ENCODE results near the gene ZNF438. TPM values are rescaled to one million over a fixed set of nuclear protein-coding genes. Genes with fewer than 3 reads are reported as not detected.

Gene ZNF438
- total RNA-seq, 1 experiment from 2014 or later: 2.0 TPM

GRCh38 chr10:30992681-30993080 is 39.0 kb downstream of the ZNF438 start:
- POLR2A ChIA-PET: no interaction called here

DNA sequence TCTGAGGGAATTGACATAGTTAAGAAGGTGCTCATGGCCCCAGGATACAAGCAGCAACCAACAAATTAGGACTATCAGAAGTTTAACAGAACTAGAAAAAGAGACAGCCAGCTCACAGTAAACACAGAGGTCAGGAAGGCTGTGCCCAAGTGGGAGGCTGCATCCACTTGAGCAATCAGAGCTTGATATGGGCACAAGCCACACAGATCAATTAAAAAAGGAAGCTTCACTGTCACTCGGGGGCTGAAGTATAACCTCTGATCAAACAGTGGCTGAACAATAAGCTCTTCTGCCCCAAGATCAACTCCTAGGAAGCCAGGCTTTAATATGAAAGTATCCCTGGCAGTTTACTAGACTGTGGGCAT is 40.0 kb downstream of the ZNF438 start:
- in situ Hi-C loops (cut with HindIII; ENCODE audit: low pct_unique_long_range_greater_than_20kb, low sequenced_read_pairs) (no loop called here), intact Hi-C loops (cut with micrococcal nuclease; ENCODE audit: unreplicated experiment) (no loop called here)
- H3K9me3 ChIP-seq (ENCODE audit: control insufficient read depth, insufficient read depth, low read depth, low read length): peaks cover 7% of the 10 kb centered on the region
- TF ChIP-seq SIN3A (IDR thresholded peaks at IDR 0.05; ENCODE audit: borderline replicate concordance, insufficient read depth, low read depth, low read length) (no peak), TCF7L2 (IDR thresholded peaks at IDR 0.05; ENCODE audit: low read depth, low read length) (no peak), POLR2AphosphoS5 (IDR thresholded peaks at IDR 0.05; ENCODE audit: low read depth, low read length) (no peak), REST (IDR thresholded peaks at IDR 0.05; ENCODE audit: insufficient read depth in 1 of 2, low read depth in 2 of 2, low read length in 1 of 2) (no peak)
- TF ChIP-seq, protein P1, sequence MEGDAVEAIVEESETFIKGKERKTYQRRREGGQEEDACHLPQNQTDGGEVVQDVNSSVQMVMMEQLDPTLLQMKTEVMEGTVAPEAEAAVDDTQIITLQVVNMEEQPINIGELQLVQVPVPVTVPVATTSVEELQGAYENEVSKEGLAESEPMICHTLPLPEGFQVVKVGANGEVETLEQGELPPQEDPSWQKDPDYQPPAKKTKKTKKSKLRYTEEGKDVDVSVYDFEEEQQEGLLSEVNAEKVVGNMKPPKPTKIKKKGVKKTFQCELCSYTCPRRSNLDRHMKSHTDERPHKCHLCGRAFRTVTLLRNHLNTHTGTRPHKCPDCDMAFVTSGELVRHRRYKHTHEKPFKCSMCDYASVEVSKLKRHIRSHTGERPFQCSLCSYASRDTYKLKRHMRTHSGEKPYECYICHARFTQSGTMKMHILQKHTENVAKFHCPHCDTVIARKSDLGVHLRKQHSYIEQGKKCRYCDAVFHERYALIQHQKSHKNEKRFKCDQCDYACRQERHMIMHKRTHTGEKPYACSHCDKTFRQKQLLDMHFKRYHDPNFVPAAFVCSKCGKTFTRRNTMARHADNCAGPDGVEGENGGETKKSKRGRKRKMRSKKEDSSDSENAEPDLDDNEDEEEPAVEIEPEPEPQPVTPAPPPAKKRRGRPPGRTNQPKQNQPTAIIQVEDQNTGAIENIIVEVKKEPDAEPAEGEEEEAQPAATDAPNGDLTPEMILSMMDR (IDR thresholded peaks at IDR 0.05): no peak
- ChIA-PET POLR2A (no interaction called here), CTCF (no interaction called here)
- ATAC-seq: no peak
- no peak overlapping the region for H3K27ac ChIP-seq (ENCODE audit: low read length)
- no peak for DNase-seq (ENCODE audit: low read depth, low spot score)
- no peaks in the 10 kb centered on the region for H3K36me3 ChIP-seq (ENCODE audit: control insufficient read depth, insufficient read depth, low read length)
- H3K27me3 ChIP-seq (ENCODE audit: control insufficient read depth, insufficient read depth, low read length): no peaks in the 10 kb centered on the region
- no TSS peak for BruUV-seq (replicated peaks)
- H3K4me3 ChIP-seq (ENCODE audit: low read depth in 2 of 2, low read length in 2 of 2): no peak overlapping the region
- H3K4me1 ChIP-seq (ENCODE audit: control insufficient read depth, insufficient read depth, low read length): no peaks in the 10 kb centered on the region

More at GRCh38 chr10:30992681-30993080, 39.0 kb downstream of the ZNF438 start:
- no TSS peak for BruUV-seq (replicated peaks)
- no peak for TF ChIP-seq POLR2AphosphoS5 (IDR thresholded peaks at IDR 0.05; ENCODE audit: low read depth, low read length)
- TF ChIP-seq, protein P1 (IDR thresholded peaks at IDR 0.05): no peak
- no peak for TF ChIP-seq TCF7L2 (IDR thresholded peaks at IDR 0.05; ENCODE audit: low read depth, low read length)
- no peak for TF ChIP-seq SIN3A (IDR thresholded peaks at IDR 0.05; ENCODE audit: borderline replicate concordance, insufficient read depth, low read depth, low read length)
- no peak for TF ChIP-seq REST (IDR thresholded peaks at IDR 0.05; ENCODE audit: insufficient read depth in 1 of 2, low read depth in 2 of 2, low read length in 1 of 2)
- in situ Hi-C loops (cut with HindIII; ENCODE audit: low pct_unique_long_range_greater_than_20kb, low sequenced_read_pairs) (no loop called here), intact Hi-C loops (cut with micrococcal nuclease; ENCODE audit: unreplicated experiment) (no loop called here)
- Histone ChIP-seq H3K9me3 (ENCODE audit: control insufficient read depth, insufficient read depth, low read depth, low read length) (peaks cover 7% of the 10 kb centered on the region), H3K4me1 (ENCODE audit: control insufficient read depth, insufficient read depth, low read length) (no peaks in the 10 kb centered on the region), H3K4me3 (ENCODE audit: low read depth in 2 of 2, low read length in 2 of 2) (no peak overlapping the region), H3K27ac (ENCODE audit: low read length) (no peak overlapping the region), H3K27me3 (ENCODE audit: control insufficient read depth, insufficient read depth, low read length) (no peaks in the 10 kb centered on the region), H3K36me3 (ENCODE audit: control insufficient read depth, insufficient read depth, low read length) (no peaks in the 10 kb centered on the region)
- CTCF ChIA-PET: no interaction called here
- ATAC-seq (no peak), DNase-seq (ENCODE audit: low read depth, low spot score) (no peak)

Measured in Panc1 (cell line).